H9 (cell line): ENCODE measurements around the gene MPZL1. TPM values are rescaled to one million over a fixed set of nuclear protein-coding genes. Genes with fewer than 3 reads are reported as not detected.

Experiments used
- DNase-seq: peaks from one replicate; pipeline ENCODE4 v3.0.0-alpha.2; 2017
- H2AFZ ChIP-seq: one replicate; pipeline ENCODE4 v1.6.1; 2013; ENCODE audit warnings: mild to moderate bottlenecking, low read length, control low read depth, moderate library complexity
- H2AK5ac ChIP-seq: 2 replicates; pipeline ENCODE4 v1.6.1; 2013; ENCODE audit warnings: low read length, control low read depth, mixed read lengths; ENCODE audit not compliant: insufficient read length
- H2BK120ac ChIP-seq: one replicate; pipeline ENCODE4 v1.6.1; 2013; ENCODE audit warnings: low read depth, mild to moderate bottlenecking, low read length, control low read depth, inconsistent platforms; ENCODE audit not compliant: poor library complexity, severe bottlenecking
- H2BK12ac ChIP-seq: 2 replicates; pipeline ENCODE4 v1.6.1; 2013; ENCODE audit warnings: low read length, control low read depth, mixed read lengths, low read depth; ENCODE audit not compliant: insufficient read length
- H2BK15ac ChIP-seq: 2 replicates; pipeline ENCODE4 v1.6.1; 2013; ENCODE audit warnings: low read depth, low read length, control low read depth
- H2BK20ac ChIP-seq: one replicate; pipeline ENCODE4 v1.6.1; 2013; ENCODE audit warnings: low read depth, mild to moderate bottlenecking, low read length, control low read depth, inconsistent platforms; ENCODE audit not compliant: poor library complexity, severe bottlenecking
- H2BK5ac ChIP-seq: 2 replicates; pipeline ENCODE4 v1.6.1; 2013; ENCODE audit warnings: low read length, control low read depth, mixed read lengths; ENCODE audit not compliant: insufficient read length
- H3K14ac ChIP-seq: 2 replicates; pipeline ENCODE4 v1.6.1; 2013; ENCODE audit warnings: low read length, control low read depth; ENCODE audit not compliant: insufficient read depth
- H3K18ac ChIP-seq: 2 replicates; pipeline ENCODE4 v1.6.1; 2013; ENCODE audit warnings: low read depth, mild to moderate bottlenecking, mixed read lengths, low read length, control low read depth; ENCODE audit not compliant: insufficient read length
- H3K23ac ChIP-seq: 2 replicates; pipeline ENCODE4 v1.6.1; 2013; ENCODE audit warnings: low read length, control low read depth, mixed read lengths, low read depth; ENCODE audit not compliant: insufficient read length
- H3K23me2 ChIP-seq: 2 replicates; pipeline ENCODE4 v1.6.1; 2013; ENCODE audit warnings: low read depth, mild to moderate bottlenecking, mixed read lengths, low read length, control low read depth; ENCODE audit not compliant: insufficient read length, poor library complexity, severe bottlenecking
- H3K27ac ChIP-seq: 2 replicates; pipeline ENCODE4 v1.5.1; 2013; ENCODE audit warnings: low read length, control low read depth, mixed read lengths, low read depth; ENCODE audit not compliant: insufficient read length
- H3K27me3 ChIP-seq: 2 replicates; pipeline ENCODE4 v1.6.1; 2013; ENCODE audit warnings: low read length, control low read depth, inconsistent platforms; ENCODE audit not compliant: insufficient read depth
- H3K4ac ChIP-seq: 2 replicates; pipeline ENCODE4 v1.6.1; 2013; ENCODE audit warnings: low read depth, mild to moderate bottlenecking, control low read depth, inconsistent platforms, low read length, moderate library complexity
- H3K4me1 ChIP-seq: 2 replicates; pipeline ENCODE4 v1.6.1; 2013; ENCODE audit warnings: low read length, control low read depth, inconsistent platforms; ENCODE audit not compliant: insufficient read depth
- H3K4me2 ChIP-seq: 2 replicates; pipeline ENCODE4 v1.6.1; 2013; ENCODE audit warnings: low read length, control low read depth, mixed read lengths; ENCODE audit not compliant: insufficient read length, insufficient read depth
- H3K56ac ChIP-seq: 2 replicates; pipeline ENCODE4 v1.6.1; 2013; ENCODE audit warnings: low read depth, mild to moderate bottlenecking, mixed read lengths, low read length, control low read depth; ENCODE audit not compliant: insufficient read length
- H3K79me1 ChIP-seq: 2 replicates; pipeline ENCODE4 v1.6.1; 2013; ENCODE audit warnings: low read depth, mild to moderate bottlenecking, moderate library complexity, low read length, control low read depth, inconsistent platforms; ENCODE audit not compliant: insufficient read depth, poor library complexity, severe bottlenecking
- H3K79me2 ChIP-seq: 2 replicates; pipeline ENCODE4 v1.6.1; 2013; ENCODE audit warnings: low read length, control low read depth, inconsistent platforms; ENCODE audit not compliant: insufficient read depth
- H3K9ac ChIP-seq: 2 replicates; pipeline ENCODE4 v1.6.1; 2013; ENCODE audit warnings: low read length, control low read depth, mixed read lengths; ENCODE audit not compliant: insufficient read length; ENCODE audit errors: extremely low read depth
- H3K9me3 ChIP-seq: one replicate; pipeline ENCODE4 v1.6.1; 2013; ENCODE audit warnings: low read depth, low read length, inconsistent platforms; ENCODE audit not compliant: control insufficient read depth
- H3T11ph ChIP-seq: one replicate; pipeline ENCODE4 v1.6.1; 2013; ENCODE audit warnings: mild to moderate bottlenecking, low read length, control low read depth, inconsistent platforms
- H4K20me1 ChIP-seq: one replicate; pipeline ENCODE4 v1.6.1; 2013; ENCODE audit not compliant: control insufficient read depth, insufficient read length, insufficient read depth
- H4K5ac ChIP-seq: 2 replicates; pipeline ENCODE4 v1.6.1; 2013; ENCODE audit warnings: low read depth, mild to moderate bottlenecking, mixed read lengths, low read length, control low read depth; ENCODE audit not compliant: insufficient read length
- H4K8ac ChIP-seq: replicated peaks from 2 replicates; pipeline ENCODE4 v1.6.1; 2013; ENCODE audit warnings: low read length, control low read depth, mixed read lengths, low read depth; ENCODE audit not compliant: insufficient read length
- H4K91ac ChIP-seq: 2 replicates; pipeline ENCODE4 v1.6.1; 2013; ENCODE audit warnings: low read depth, mild to moderate bottlenecking, moderate library complexity, mixed read lengths, low read length, control low read depth; ENCODE audit not compliant: insufficient read length
- H3K27ac Mint-ChIP-seq, 3 experiments: 2 replicates in 2 of 3; 3 replicates in 1 of 3; pipeline ENCODE4 v1.8.0; 2020 to 2021; ENCODE audit warnings: mixed read lengths in 3 of 3, mild to moderate bottlenecking in 1 of 3, moderate library complexity in 1 of 3
- H3K27me3 Mint-ChIP-seq: 2 replicates; pipeline ENCODE4 v1.8.0; 2021; ENCODE audit warnings: low read depth, mild to moderate bottlenecking, moderate library complexity, mixed read lengths
- H3K36me3 Mint-ChIP-seq, 3 experiments: 2 replicates in 2 of 3; 3 replicates in 1 of 3; pipeline ENCODE4 v1.8.0; 2020 to 2021; ENCODE audit warnings: low read depth in 3 of 3, mixed read lengths in 3 of 3; ENCODE audit not compliant: insufficient read depth in 1 of 3
- H3K4me1 Mint-ChIP-seq, 2 experiments: 2 replicates each; pipeline ENCODE4 v1.8.0; 2020; ENCODE audit warnings: mixed read lengths in 2 of 2
- H3K4me3 Mint-ChIP-seq, 2 experiments: 2 replicates in 1 of 2; 3 replicates in 1 of 2; pipeline ENCODE4 v1.8.0; 2020 to 2021; ENCODE audit warnings: mild to moderate bottlenecking in 2 of 2, mixed read lengths in 2 of 2, moderate library complexity in 1 of 2
- H3K9me3 Mint-ChIP-seq, 2 experiments: 2 replicates in 1 of 2; 3 replicates in 1 of 2; pipeline ENCODE4 v1.8.0; 2020; ENCODE audit warnings: mild to moderate bottlenecking in 2 of 2, mixed read lengths in 2 of 2, moderate library complexity in 1 of 2
- CTCF ChIP-seq: fragments of 200-600 bp; sonication (generic); conservative IDR thresholded peaks from 3 replicates; pipeline ENCODE4 v1.8.0; 2021; ENCODE audit warnings: antibody characterized with exemption, mild to moderate bottlenecking
- WGBS: extraction: QIAGEN DNeasy Blood & Tissue Kit; methylation state at CpG from one replicate; pipeline ENCODE4 v1.1.7; 2013; ENCODE audit warnings: missing lambda C conversion rate, low lambda C conversion rate, mixed read lengths; ENCODE audit not compliant: insufficient read length; ENCODE audit errors: extremely low coverage; 5-methylcytosine and 5-hydroxymethylcytosine counted together
- total RNA-seq: library from RNA; stranded (reverse); gene quantifications from 2 replicates; pipeline ENCODE4 v1.2.1, GENCODE V29; 2021

MPZL1 gene
- total RNA-seq, 1 experiment from 2014 or later = 60.7 TPM

GRCh38 chr1:167749741-167750140, 28.0 kb downstream of the MPZL1 start:
- Histone ChIP-seq H2BK20ac (no peak overlapping the region), H2AK5ac (no peak overlapping the region), H3T11ph (no peak overlapping the region), H2BK15ac (no peak overlapping the region), H4K5ac (no peak overlapping the region), H3K27me3 (no peaks in the 10 kb centered on the region), H3K23ac (no peak overlapping the region), H2BK120ac (no peak overlapping the region), H3K4me2 (no peak overlapping the region), H3K18ac (no peak overlapping the region), H4K91ac (no peak overlapping the region), H2BK5ac (no peak overlapping the region), H3K79me2 (peaks cover 5% of the 10 kb centered on the region; the same call in 1 of the 2 replicates), H3K9ac (no peak overlapping the region), H3K79me1 (peaks cover 9% of the 10 kb centered on the region), H3K27ac (no peak overlapping the region), H2AFZ (no peak overlapping the region), H3K56ac (no peak overlapping the region), H4K8ac (no peak overlapping the region), H3K4me1 (no peaks in the 10 kb centered on the region; the same call in 1 of the 2 replicates), H3K9me3 (no peaks in the 10 kb centered on the region), H3K14ac (no peak overlapping the region), H4K20me1 (no peaks in the 10 kb centered on the region), H3K23me2 (no peaks in the 10 kb centered on the region), H2BK12ac (no peak overlapping the region), H3K4ac (no peak overlapping the region)
- Mint-ChIP-seq H3K4me1 (peaks cover 8 to 12% of the 10 kb centered on the region in 2 experiments), H3K27me3 (no peaks in the 10 kb centered on the region), H3K4me3 (no peak overlapping the region), H3K9me3 (no peaks in the 10 kb centered on the region), H3K36me3 (no peaks in the 10 kb centered on the region), H3K27ac (peak overlapping the region in 1 of 3 experiments; percentile 42; a peak in 1 of 7 replicates)
- no peak for TF ChIP-seq CTCF
- no CpG with 5 or more reads among the region's 2 CpGs for WGBS
- DNase-seq = no peak
